HG03378 (cell line): ENCODE results near the gene RAPGEF6.
"Not testable (repeated sequence)": the region's sequence is repeated elsewhere in the genome, so short reads cannot be mapped to it uniquely, and the experiment has no call there.

Experiments
- ATAC-seq: cut with Tn5 transposase; IDR thresholded peaks from one replicate; pipeline ENCODE4 v1.9.1; 2021; ENCODE audit warnings: mild to moderate bottlenecking, moderate library complexity; ENCODE audit not compliant: unreplicated experiment

The RAPGEF6 gene

DNA sequence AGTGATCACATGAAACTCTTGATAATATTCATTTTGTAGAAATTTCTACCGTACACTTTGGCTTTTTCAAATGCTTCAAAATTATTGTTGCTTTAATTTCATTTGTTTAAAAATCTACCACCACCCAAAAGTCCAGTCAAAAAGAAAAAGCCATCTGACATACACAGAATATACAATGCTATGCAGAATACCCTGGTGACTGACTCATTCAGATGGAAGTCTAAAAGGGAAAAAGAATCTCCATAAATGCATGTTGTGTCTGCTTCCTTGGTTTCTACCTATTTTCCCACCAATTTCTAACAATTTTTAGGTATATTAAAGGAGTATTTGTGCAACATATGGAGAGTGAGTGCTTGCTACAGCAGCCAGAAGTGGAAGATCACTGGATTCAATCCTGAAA is 9.3 kb upstream of the RAPGEF6 start:
- no peak for ATAC-seq

DNA sequence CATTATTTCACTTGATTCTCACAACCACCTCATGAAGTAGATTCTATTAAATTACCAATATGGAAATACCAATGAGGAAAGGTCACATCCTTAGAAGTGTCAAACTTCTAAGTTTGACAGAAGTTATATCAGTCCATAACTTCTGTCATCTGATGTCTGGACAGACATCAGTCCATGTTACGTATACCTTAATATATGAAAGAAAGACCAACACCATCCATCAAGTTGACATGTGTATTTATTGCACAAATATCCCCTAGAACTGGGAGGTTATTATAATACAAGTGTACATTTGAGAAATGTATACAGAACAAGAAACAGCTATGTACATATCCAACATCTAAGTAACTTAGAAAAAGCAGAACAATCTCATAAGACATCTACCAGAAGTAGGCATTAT is 6.5 kb upstream of the RAPGEF6 start:
- ATAC-seq: no peak

DNA sequence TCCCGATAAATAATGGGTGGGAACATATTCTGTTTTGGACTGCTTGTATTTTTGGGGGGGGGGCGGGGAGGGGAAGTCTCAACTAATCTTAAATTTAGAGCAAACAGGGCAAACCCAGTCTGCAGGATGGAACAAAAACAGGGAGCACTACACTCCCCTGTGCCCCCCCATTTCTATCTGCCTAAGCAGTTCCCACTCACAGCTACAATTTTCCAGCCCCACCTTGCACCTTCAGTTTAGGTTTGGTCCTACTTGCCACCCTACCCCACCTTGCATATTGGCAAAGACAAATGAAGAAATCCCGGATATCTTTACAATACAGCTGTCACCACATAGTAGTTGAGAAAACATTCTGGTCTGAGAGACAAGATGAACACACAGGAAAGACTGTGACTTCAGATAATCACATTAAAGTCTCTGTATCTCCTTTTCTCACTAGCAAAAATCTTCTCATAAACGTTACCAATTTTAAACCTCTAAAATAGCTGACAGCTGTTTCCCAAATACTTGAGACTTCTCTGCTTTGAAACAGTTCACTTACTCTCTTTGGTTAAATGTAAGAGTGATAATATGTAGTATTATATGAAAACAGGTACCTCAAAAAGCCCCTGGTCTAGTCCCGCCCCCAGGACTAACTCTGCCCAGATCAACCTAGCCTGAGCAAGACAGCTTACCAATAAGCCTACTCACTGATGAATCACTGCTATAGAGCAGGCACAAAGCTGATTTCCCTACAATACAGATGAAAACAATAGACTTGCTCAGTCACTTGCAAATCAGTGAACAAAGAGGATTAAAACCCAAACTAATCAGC is 5.2 kb upstream of the RAPGEF6 start:
- peak; percentile 42 for ATAC-seq

DNA sequence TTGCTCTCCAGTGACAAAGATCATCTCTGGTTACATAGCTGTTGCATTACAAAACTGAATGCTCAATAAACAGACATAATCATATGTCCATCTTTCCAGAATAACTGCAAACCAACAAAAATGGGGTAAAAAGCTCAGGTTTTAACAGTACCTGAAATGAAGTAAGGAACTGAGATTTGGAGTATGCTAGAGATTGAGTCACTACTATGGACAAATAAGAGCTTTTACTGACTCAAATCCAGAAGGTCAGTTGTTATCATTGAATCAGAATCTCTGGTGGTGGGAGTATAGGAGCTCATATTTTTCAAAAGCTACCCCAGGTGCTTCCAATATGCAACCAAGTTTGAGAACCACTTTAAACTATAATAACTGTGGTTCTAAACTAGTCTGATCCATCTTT is 4.1 kb upstream of the RAPGEF6 start:
- ATAC-seq: no peak

DNA sequence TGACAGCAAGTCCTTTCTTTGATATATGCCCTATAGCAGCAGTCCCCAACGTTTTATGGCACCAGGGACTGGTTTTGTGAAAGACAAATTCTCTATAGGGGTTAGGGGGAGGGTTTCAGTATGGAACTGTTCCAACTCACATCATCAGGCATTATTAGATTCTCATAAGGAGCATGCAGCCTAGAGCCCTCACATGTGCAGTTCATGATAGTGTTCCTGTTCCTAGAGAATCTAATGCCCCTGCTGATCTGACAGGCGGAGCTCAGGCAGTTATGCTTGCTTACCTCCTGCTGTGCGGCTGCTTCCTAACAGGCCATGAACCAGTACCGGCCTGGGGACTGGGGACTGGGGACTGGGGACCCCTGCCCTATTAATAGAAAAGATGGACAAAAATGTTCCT is 2.7 kb upstream of the RAPGEF6 start:
- ATAC-seq: no peak

DNA sequence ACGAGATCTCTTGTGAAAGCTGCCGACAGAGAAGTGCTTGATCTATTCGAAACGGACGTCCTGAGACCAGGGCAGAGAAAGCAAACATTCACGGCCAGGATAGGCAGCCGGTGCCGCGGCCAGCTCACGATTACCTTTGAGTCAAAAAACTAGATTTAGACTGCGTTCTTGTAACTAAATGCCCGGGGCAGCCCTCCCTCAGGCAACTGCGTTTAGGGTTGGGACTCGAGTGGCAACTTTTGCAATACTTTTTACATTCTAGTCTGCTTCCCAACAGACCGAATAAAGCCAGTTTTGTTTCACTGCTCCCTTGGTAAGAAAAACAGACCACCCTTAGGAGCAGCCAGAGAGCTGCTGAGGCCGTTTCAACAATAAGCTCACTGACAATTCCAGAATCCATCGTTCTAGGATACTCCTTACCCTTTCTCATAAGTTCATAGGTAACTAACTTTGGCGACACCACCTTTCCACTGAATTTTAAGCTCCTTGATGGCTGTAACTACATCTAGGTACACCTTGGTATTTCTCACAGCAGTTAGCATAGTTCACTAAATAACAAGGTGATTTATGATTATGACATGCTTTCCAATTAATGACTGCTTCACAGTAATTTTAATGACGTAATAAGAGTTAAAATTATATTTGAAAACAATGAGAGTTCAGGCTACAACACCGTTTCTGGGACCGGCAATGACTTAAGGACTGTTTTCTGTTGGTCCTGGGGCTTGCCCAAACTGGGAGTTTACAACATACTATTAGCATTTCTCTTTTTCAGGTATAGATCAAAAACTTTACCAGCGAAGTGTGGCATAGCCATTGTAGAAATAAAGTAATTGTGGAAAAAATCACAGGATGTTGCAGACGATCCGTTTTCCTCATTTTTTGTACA is 899 bp upstream of the RAPGEF6 start:
- no peak for ATAC-seq

DNA sequence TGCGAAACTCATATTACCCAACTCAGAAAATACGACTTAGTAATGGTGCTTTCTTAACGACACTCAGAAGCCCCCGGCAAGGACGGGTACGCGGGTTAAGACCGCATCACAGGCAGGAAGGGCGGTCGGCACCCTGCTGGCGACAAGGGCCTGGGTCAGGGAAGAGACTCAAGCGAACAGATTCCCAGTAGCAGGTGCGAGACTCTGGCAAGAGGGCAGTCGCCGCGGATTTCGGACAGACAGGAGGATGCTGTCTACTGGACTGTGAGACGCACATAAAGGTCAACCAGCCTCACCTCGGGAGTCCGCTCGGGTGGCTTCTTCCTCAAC is 398 bp downstream of the RAPGEF6 start:
- ATAC-seq: peak; percentile 12

DNA sequence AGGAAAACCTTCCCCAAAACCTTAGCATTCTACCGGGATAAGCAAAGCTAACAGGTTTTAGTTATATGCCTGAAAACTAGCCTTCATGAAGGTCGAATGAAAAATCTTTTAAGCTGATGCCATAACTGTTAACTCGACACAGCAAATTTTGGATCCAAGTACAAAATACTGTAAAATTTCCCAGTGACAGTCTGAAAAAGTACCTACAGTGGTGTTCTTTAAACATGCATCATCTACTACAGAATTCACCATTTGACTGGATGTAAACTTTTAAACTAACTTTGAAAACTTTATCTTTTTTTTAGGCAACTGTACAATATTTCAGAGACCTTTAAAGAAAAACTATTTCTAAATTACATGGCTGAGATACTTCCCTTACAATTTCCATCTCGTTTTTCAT is 791 bp downstream of the RAPGEF6 start:
- ATAC-seq: no peak

DNA sequence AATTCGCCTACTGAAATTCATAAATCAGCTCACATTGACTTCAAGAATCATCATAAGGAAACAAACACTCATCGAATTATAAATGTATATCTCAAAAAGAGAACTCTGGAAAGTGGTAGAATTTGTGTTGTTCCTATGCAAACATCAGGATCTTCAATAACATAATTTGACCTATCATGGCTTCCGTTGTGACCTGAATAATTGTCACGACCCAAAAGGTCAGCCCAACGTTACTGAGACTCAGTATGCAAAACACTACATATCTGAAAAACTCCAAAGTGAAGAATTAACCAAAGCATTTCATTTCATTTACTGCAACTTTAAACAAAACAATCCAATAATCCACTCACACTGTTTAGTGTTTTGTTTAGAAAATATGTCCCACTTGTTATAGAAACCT is 1.2 kb downstream of the RAPGEF6 start:
- ATAC-seq: no peak

DNA sequence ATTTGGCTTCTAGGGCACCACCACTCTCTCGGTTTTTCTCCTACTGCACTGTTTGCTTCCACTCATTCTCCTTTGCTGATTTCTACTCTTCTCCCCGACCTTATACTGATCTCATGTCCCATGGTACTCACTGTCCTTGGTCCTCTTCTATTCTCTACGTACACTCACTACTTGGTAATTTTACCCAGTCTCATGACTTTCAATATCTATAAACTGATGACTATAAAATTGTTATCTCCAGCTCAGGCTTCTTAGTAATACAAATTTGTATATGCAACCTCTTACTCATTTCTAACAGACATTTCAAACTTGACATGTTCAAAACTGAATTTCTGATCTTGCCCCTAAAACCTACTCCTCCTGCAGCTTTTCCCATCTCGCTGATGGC is 4.1 kb downstream of the RAPGEF6 start:
- ATAC-seq: no peak

DNA sequence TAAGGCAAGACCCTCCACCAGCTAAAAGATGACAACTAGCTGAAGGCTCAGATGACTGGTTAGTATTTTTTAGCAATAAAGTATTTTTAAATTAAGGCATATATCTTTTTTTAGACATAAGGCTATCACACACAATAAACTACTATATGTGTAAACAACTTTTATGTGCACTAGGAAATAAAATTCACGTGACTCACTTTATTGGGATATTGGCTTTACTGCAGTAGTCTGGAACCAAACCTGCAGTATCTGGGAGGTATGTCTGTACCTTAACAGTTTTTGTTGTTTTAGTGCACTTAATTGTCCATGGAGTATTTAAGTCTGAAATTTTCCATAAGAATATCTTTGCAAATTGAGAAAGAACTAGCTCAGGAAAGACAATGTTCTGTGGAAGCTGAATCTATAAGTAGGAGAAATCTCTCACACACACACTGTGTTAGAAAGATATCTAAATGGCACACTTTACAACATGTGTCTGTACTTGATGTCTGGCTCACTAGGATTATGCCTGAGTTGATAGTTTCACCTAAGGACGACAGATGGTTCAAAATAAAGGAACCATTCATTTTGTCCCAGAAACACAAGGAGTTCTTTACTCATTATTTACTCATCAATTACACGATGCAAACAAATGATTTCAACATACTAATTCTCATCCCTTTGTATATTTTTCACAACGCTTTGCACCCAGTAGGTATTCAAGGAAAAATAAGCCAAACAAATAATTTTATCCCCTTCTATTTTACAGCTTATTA is 4.6 kb downstream of the RAPGEF6 start:
- ATAC-seq: no peak

DNA sequence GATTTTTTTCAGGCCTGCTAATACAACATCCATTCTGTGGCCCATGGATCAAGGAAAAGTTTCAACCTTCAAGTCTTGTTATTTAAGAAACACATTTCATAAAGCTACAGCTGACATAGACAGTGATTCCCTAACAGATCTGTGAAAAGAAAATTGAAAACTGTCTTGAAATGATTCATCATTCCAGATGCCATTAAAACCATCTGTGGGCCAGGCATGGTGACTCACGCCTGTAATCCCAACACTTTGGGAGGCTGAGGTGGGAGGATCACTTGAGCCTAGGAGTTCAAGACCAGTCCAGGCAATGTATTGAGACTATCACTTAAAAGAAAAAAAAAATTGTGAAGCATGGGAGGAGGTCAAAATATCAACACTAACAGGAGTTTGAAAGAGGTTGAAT is 6.0 kb downstream of the RAPGEF6 start:
- ATAC-seq: no peak

DNA sequence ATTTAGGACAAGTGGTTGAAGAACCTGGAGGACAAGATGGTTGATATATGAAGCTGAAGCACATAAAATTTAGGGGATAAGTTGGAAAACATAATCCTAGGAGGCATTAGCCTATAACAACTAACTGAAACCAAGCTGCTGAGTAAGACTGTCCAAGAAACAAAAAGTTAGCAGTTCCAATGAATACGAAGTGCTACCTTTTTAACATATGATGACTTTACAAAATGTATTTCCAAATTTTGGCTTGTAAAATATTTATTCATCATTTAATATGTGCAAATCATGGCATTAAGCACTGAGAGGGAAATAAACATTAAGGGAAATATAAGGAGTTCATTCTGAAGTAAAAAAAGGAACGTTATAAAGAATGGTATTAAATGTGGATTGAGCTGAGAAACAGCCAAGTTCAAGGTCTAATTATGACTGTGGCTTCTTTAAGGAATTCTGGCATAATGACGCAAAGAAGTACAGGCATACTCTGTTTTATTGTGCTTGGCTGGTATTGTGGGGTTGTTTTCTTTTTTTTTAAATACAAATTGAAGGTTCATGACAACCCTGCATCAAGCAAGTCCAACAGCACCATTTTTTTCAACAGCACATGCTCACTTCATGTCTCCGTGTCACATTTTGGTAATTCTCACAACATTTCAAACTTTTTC is 7.7 kb downstream of the RAPGEF6 start:
- ATAC-seq: no peak

DNA sequence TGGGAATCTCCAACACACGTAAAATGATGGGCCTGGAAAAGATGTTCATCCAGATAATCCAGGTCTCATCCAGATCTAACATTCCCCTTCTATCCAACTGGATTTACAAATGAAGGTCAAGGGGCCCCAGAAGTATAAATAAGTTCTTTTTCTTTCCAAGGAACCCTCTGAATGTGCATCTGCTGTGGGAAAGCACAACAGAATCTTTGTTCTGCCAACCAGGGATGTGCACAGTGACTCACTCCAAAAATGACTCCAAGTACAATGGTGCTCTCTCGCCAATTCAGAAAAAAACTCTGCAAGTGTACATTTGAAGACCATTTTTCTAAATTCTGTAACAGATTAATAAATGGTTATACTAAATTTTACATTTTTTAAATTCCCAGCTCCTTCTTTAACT is 12.4 kb downstream of the RAPGEF6 start:
- ATAC-seq: no peak

DNA sequence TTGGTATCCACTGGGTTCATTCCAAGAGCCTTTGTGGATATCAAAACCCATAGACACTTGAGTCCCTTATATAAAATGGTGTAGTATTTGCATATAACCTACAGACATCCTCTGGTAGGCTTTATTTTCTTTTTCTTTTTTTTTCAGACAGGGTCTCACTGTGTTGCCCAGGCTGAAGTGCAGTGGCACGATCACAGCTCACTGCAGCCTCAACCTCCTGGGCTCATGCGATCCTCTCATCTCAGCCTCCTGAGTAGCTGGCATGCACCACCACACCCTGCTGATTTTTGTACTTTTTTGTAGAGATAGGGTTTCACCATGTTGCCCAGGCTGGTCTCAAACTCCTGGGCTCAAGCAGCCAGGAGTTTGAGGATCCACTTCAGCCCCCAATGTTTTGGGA is 13.9 kb downstream of the RAPGEF6 start:
- ATAC-seq: not testable (repeated sequence)

DNA sequence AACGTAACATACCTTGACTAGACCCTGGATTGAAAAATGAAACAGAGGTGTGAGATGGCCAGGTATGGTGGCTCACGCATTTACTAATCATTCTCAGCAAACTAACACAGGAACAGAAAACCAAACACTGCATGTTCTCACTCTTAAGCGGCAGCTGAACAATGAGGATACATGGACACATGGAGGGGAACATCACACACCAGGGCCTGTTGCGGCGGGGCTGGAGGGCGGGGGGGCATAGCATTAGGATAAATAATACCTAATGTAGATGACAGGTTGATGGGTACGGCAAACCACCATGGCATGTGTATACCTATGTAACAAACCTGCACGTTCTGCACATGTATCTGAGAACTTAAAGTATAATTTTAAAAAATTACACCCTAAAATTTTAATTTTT is 15.9 kb downstream of the RAPGEF6 start:
- no peak for ATAC-seq

DNA sequence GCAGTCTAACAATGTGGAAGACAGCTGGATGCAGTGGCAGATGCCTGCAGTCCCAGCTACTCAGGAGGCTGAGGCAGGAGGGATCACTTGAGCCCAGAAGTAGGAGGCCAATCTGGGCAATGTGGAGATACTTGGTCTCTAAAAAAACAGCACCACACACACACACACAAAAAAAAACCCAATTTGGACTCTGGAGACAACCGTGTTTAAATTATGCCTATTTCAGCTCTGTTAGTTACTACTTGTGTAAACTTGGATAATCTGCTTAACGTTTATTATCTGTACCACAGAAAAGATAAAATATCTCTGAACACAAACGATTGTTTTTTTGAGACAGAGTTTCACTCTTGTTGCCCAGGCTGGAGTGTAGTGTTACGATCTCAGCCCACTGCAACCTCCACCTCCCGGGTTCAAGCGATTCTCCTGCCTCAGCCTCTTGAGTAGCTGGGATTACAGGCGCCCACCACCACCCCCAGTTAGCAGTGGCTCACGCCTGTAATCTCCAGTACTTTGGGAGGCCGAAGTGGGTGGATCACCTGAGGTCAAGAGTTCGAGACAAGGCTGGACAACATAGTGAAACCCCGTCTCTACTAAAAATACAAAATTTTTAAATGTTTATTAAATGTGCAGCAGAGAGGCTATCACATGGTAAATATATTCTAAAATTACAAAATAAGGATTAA is 17.7 kb downstream of the RAPGEF6 start:
- no peak for ATAC-seq

DNA sequence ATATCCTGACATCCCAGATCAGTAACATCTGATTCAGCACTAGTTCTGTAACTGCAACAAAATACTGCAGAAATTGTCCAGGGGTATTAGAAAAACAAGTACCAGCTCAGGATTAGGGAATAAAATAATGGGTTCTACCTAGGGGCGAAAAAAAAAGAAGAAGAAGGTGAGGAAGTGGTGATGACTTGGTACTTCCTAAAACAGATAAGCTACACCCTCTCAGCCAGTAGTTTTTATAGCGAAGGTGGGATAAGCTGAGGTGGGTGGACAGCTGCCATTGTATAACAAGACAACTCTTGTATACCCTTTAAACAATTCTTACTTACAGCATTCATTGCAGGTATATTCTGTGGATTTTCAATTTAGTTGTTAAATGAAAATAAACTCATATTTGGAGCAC is 19.1 kb downstream of the RAPGEF6 start:
- no peak for ATAC-seq

DNA sequence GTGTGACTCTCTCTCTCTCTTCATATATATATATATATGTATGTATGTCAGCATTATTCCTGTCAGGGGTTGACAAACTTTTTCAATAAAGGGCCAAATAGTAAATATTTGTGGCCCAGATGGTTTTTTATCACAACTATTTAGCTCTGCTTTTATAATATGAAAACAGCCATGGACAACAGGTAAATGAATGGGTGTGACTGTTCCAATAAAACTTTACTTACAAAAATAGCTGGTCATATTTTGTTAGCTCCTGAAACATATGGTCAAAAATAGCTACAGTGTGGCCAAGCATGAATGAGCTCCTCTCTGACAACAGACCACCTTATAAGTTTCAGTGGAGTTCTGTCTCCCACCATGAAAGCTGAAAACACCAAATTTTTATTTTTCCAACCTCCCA is 21.6 kb downstream of the RAPGEF6 start:
- ATAC-seq: no peak

DNA sequence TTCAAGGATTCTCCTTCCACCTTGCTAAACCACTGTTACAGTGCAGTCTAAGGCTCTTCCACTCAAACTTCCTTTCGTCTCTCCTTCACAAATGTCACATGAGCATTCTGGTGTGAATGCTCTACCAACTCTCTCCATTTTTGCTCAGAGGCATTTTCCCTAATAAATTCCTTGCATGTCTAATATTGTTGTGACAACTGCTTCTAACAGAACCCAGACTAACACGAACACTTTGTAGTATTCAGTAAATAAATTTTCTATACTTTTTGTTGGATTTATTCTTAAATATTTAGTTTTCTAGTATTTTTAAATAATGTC is 24.0 kb downstream of the RAPGEF6 start:
- ATAC-seq: no peak
